Mesenchymal stem cell (in vitro differentiated cells and primary cell): ENCODE results near the gene SH3GL2.

ENCODE experiments used
- DNase-seq: peaks from one replicate; pipeline ENCODE4 v3.0.0-alpha.2; 2013
- H2AFZ ChIP-seq: one replicate; pipeline ENCODE4 v1.6.1; 2013; ENCODE audit warnings: low read depth, mild to moderate bottlenecking, control low read depth, inconsistent platforms, low read length, moderate library complexity
- H2AK5ac ChIP-seq: 2 replicates; pipeline ENCODE4 v1.6.1; 2013; ENCODE audit warnings: low read length, moderate library complexity, mild to moderate bottlenecking, inconsistent platforms; ENCODE audit not compliant: severe bottlenecking
- H2BK120ac ChIP-seq: one replicate; pipeline ENCODE4 v1.6.1; 2013; ENCODE audit warnings: low read depth, mild to moderate bottlenecking, inconsistent platforms, low read length, moderate library complexity
- H2BK12ac ChIP-seq, 2 experiments: one replicate each; pipeline ENCODE4 v1.6.1; 2013; ENCODE audit warnings: inconsistent platforms in 2 of 2, low read length in 2 of 2, mild to moderate bottlenecking in 2 of 2, moderate library complexity in 2 of 2, control low read depth in 1 of 2
- H2BK15ac ChIP-seq: one replicate; pipeline ENCODE4 v1.6.1; 2013; ENCODE audit warnings: mild to moderate bottlenecking, low read depth, inconsistent platforms; ENCODE audit not compliant: poor library complexity, severe bottlenecking
- H2BK5ac ChIP-seq: 2 replicates; pipeline ENCODE4 v1.6.1; 2013; ENCODE audit warnings: low read depth, mild to moderate bottlenecking, low read length, control low read depth, inconsistent platforms; ENCODE audit not compliant: poor library complexity, severe bottlenecking
- H3K14ac ChIP-seq, 2 experiments: one replicate each; pipeline ENCODE4 v1.6.1; 2013; ENCODE audit warnings: inconsistent platforms in 2 of 2, low read length in 2 of 2, control low read depth in 1 of 2, mild to moderate bottlenecking in 1 of 2, moderate library complexity in 1 of 2
- H3K18ac ChIP-seq, 2 experiments: one replicate each; pipeline ENCODE4 v1.6.1; 2013; ENCODE audit warnings: inconsistent platforms in 2 of 2, low read length in 2 of 2, control low read depth in 1 of 2, low read depth in 1 of 2, mild to moderate bottlenecking in 1 of 2
- H3K23ac ChIP-seq, 2 experiments: one replicate each; pipeline ENCODE4 v1.6.1; 2013; ENCODE audit warnings: inconsistent platforms in 2 of 2, low read length in 2 of 2, mild to moderate bottlenecking in 2 of 2, moderate library complexity in 2 of 2, control low read depth in 1 of 2
- H3K27ac ChIP-seq: 2 replicates; pipeline ENCODE4 v1.5.1; 2013; ENCODE audit warnings: mild to moderate bottlenecking, moderate library complexity, low read length, control low read depth, inconsistent platforms; ENCODE audit not compliant: poor library complexity, severe bottlenecking
- H3K27me3 ChIP-seq, 2 experiments: 2 replicates each; pipeline versions ENCODE4 v1.6.1 to v1.7.0; 2013; ENCODE audit warnings: low read length in 2 of 2, mild to moderate bottlenecking in 2 of 2, moderate library complexity in 2 of 2, control low read depth in 1 of 2, inconsistent platforms in 1 of 2; ENCODE audit not compliant: control insufficient read depth in 1 of 2, insufficient read depth in 1 of 2
- H3K36me3 ChIP-seq, 2 experiments: 2 replicates each; pipeline versions ENCODE4 v1.6.1 to v1.7.0; 2013; ENCODE audit warnings: low read length in 2 of 2, control low read depth in 1 of 2, inconsistent platforms in 1 of 2, low read depth in 1 of 2, mild to moderate bottlenecking in 1 of 2; ENCODE audit not compliant: insufficient read depth in 2 of 2, control insufficient read depth in 1 of 2
- H3K4ac ChIP-seq, 2 experiments: one replicate each; pipeline ENCODE4 v1.6.1; 2013; ENCODE audit warnings: inconsistent platforms in 2 of 2, low read length in 2 of 2, mild to moderate bottlenecking in 2 of 2, moderate library complexity in 2 of 2, control low read depth in 1 of 2, low read depth in 1 of 2
- H3K4me1 ChIP-seq: 2 replicates; pipeline ENCODE4 v1.6.1; 2013; ENCODE audit warnings: low read depth, low read length, control low read depth; ENCODE audit not compliant: control insufficient read depth, insufficient read depth
- H3K4me2 ChIP-seq: 2 replicates; pipeline ENCODE4 v1.6.1; 2013; ENCODE audit warnings: low read length, mild to moderate bottlenecking, inconsistent platforms; ENCODE audit not compliant: poor library complexity, severe bottlenecking
- H3K4me3 ChIP-seq, 2 experiments: 2 replicates each; pipeline versions ENCODE4 v1.5.1 to v1.7.0; 2013; ENCODE audit warnings: low read length in 2 of 2, mild to moderate bottlenecking in 2 of 2, control low read depth in 1 of 2, low read depth in 1 of 2; ENCODE audit not compliant: insufficient read depth in 1 of 2
- H3K79me1 ChIP-seq: replicated peaks from 2 replicates; pipeline ENCODE4 v1.6.1; 2013; ENCODE audit warnings: mild to moderate bottlenecking, control low read depth, low read length, inconsistent platforms; ENCODE audit not compliant: poor library complexity, severe bottlenecking
- H3K9ac ChIP-seq: 2 replicates; pipeline ENCODE4 v1.7.0; 2013; ENCODE audit warnings: mild to moderate bottlenecking, low read length, moderate library complexity
- H3K9me3 ChIP-seq: 2 replicates; pipeline ENCODE4 v1.7.0; 2013; ENCODE audit warnings: mild to moderate bottlenecking, low read length; ENCODE audit not compliant: control insufficient read depth
- H4K8ac ChIP-seq: one replicate; pipeline ENCODE4 v1.6.1; 2013; ENCODE audit warnings: inconsistent platforms, mild to moderate bottlenecking, low read length, moderate library complexity
- H4K91ac ChIP-seq: one replicate; pipeline ENCODE4 v1.6.1; 2013; ENCODE audit warnings: mild to moderate bottlenecking, low read length, inconsistent platforms
- WGBS: methylation state at CpG from one replicate; pipeline ENCODE4 v1.1.7; 2013; ENCODE audit warnings: mixed read lengths; 5-methylcytosine and 5-hydroxymethylcytosine counted together

Gene SH3GL2

DNA sequence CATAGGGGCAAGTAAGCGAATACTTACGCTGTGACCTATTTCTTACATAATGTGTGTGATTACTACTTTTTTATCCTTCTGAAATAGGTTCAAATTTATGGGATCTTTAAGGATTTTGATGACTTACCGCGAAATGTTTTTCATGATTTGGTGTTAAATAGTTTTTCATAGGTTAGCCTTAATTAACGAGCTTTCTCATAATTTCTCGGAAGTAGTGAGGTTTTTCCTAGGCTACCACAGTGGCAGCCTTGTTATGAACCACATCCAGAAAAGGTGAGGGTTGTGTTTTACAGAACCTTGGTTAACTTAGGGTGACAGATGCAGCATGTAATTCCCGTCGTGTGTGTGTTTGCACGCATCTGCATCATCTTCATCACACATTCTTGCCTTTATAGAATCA, 1.3 kb downstream of the SH3GL2 start:
- Histone ChIP-seq H2BK5ac (no peak overlapping the region), H3K36me3 (no peaks in the 10 kb centered on the region), H3K9ac (no peak overlapping the region), H3K4me3 (no peak overlapping the region), H3K14ac (no peak overlapping the region), H3K18ac (no peak overlapping the region), H4K91ac (no peak overlapping the region), H4K8ac (no peak overlapping the region), H3K4me1 (peaks cover 12% of the 10 kb centered on the region), H2AK5ac (no peak overlapping the region), H3K27me3 (peaks cover 52 to 69% of the 10 kb centered on the region in 2 experiments), H3K4ac (no peak overlapping the region), H2BK15ac (no peak overlapping the region), H2BK12ac (no peak overlapping the region), H3K23ac (no peak overlapping the region), H3K79me1 (no peaks in the 10 kb centered on the region), H3K9me3 (no peaks in the 10 kb centered on the region), H3K4me2 (no peak overlapping the region), H2AFZ (no peak overlapping the region), H2BK120ac (no peak overlapping the region), H3K27ac (no peak overlapping the region)
- 95% methylated on average over 4 of the region's 9 CpGs for WGBS
- no peak for DNase-seq

GRCh38 chr9:17587113-17587512, 8.2 kb downstream of the SH3GL2 start:
- no peak overlapping the region for H3K23ac ChIP-seq

GRCh38 chr9:17588395-17588794, 9.5 kb downstream of the SH3GL2 start:
- H3K4me3 ChIP-seq, result no peak overlapping the region
- no peak overlapping the region for H3K23ac ChIP-seq
- no peak overlapping the region for H2BK12ac ChIP-seq
- 92% methylated on average over 1 of the region's 1 CpG for WGBS
- H2AK5ac ChIP-seq, result no peak overlapping the region
- H3K9me3 ChIP-seq, result no peaks in the 10 kb centered on the region
- H4K8ac ChIP-seq, result no peak overlapping the region
- H3K18ac ChIP-seq, result no peak overlapping the region
- no peak overlapping the region for H3K4me2 ChIP-seq
- no peak overlapping the region for H3K9ac ChIP-seq
- no peak overlapping the region for H2BK5ac ChIP-seq
- H4K91ac ChIP-seq, result no peak overlapping the region
- DNase-seq, result no peak
- H2BK15ac ChIP-seq, result no peak overlapping the region
- peaks cover 20 to 21% of the 10 kb centered on the region in 2 experiments for H3K27me3 ChIP-seq
- H3K4ac ChIP-seq, result no peak overlapping the region
- no peak overlapping the region for H2AFZ ChIP-seq
- no peak overlapping the region for H3K27ac ChIP-seq
- H2BK120ac ChIP-seq, result no peak overlapping the region
- no peaks in the 10 kb centered on the region for H3K79me1 ChIP-seq
- no peaks in the 10 kb centered on the region for H3K4me1 ChIP-seq
- no peak overlapping the region for H3K14ac ChIP-seq
- H3K36me3 ChIP-seq, result no peaks in the 10 kb centered on the region

More at GRCh38 chr9:17587113-17587512, 8.2 kb downstream of the SH3GL2 start:
- 73% methylated on average over 2 of the region's 5 CpGs for WGBS
- DNase-seq, result no peak
- H3K9me3 ChIP-seq, result no peaks in the 10 kb centered on the region
- no peak overlapping the region for H3K4me2 ChIP-seq
- no peak overlapping the region for H2BK15ac ChIP-seq
- H2BK120ac ChIP-seq, result no peak overlapping the region
- H3K79me1 ChIP-seq, result no peaks in the 10 kb centered on the region
- no peak overlapping the region for H3K27ac ChIP-seq
- no peak overlapping the region for H4K91ac ChIP-seq
- no peak overlapping the region for H2BK12ac ChIP-seq
- H3K27me3 ChIP-seq, result peaks cover 16 to 18% of the 10 kb centered on the region in 2 experiments
- H2AFZ ChIP-seq, result no peak overlapping the region
- no peak overlapping the region for H4K8ac ChIP-seq
- H3K4ac ChIP-seq, result no peak overlapping the region
- H2AK5ac ChIP-seq, result no peak overlapping the region
- H3K14ac ChIP-seq, result no peak overlapping the region
- no peak overlapping the region for H3K18ac ChIP-seq
- H3K4me1 ChIP-seq, result no peaks in the 10 kb centered on the region
- no peak overlapping the region for H3K4me3 ChIP-seq
- H3K36me3 ChIP-seq, result no peaks in the 10 kb centered on the region
- H2BK5ac ChIP-seq, result no peak overlapping the region
- H3K9ac ChIP-seq, result no peak overlapping the region

- no peak overlapping the region for H2AK5ac ChIP-seq
- H3K9ac ChIP-seq, result no peak overlapping the region
- no peak overlapping the region for H3K4me3 ChIP-seq
- peaks cover 23 to 26% of the 10 kb centered on the region in 2 experiments for H3K27me3 ChIP-seq
- H3K23ac ChIP-seq, result no peak overlapping the region
- no peaks in the 10 kb centered on the region for H3K36me3 ChIP-seq
- H2BK15ac ChIP-seq, result no peak overlapping the region
- H2BK120ac ChIP-seq, result no peak overlapping the region
- H4K91ac ChIP-seq, result no peak overlapping the region
- no peak overlapping the region for H3K18ac ChIP-seq
- H3K4me1 ChIP-seq, result no peaks in the 10 kb centered on the region
- no peaks in the 10 kb centered on the region for H3K79me1 ChIP-seq
- no peak overlapping the region for H2BK12ac ChIP-seq
- no peak overlapping the region for H2AFZ ChIP-seq
- no peak overlapping the region for H3K4ac ChIP-seq
- H3K27ac ChIP-seq, result no peak overlapping the region
- no peak overlapping the region for H3K14ac ChIP-seq
- H3K4me2 ChIP-seq, result no peak overlapping the region
- WGBS, result 100% methylated on average over 2 of the region's 4 CpGs
- no peak overlapping the region for H4K8ac ChIP-seq
- no peak for DNase-seq
- H2BK5ac ChIP-seq, result no peak overlapping the region
- no peaks in the 10 kb centered on the region for H3K9me3 ChIP-seq
Observed at GRCh38 chr9:17588941-17589340, 10.1 kb downstream of the SH3GL2 start.
